ENCODE data around the gene CBX5. TPM values are rescaled to one million over a fixed set of nuclear protein-coding genes. Genes with fewer than 3 reads are reported as not detected.

The CBX5 gene
- total and polyA plus RNA-seq, 2 of the 8 experiments (the other 6 are each of a cell fraction or from before 2014, with no cell fraction given) = 62.4 to 231 TPM

DNA sequence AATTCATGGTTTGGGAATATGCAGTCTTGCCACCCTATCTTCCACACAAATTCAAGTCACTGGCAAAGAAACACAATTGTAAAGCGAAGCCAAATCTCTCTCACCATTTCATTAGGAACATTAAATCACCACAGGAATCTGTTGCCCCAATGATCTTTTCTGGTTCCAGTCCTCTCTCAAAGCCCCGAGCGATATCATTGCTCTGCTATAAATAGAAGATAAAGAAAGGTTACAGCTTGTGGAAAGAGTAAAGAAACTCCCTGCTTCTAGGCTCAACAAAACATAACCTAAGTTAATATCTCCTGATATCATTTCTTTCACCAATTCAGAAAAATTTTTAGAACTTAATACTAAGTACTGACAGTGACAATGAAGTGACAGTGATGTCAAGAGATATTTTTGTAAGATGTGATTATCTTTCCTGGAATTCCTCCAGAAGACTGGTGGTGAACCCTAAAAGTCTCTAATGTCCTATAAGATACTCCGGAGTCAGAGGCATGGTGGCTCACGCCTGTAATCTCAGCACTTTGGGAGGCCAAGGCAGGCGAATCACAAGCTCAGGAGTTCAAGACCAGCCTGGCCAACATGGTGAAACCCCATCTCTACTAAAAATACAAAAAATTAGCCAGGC is 33.8 kb downstream of the CBX5 start:
- Histone ChIP-seq H4K20me1 (replicated peaks in 1 of 2; ENCODE audit: control insufficient read depth in 1 of 2, insufficient read depth in 2 of 2, low read length in 2 of 2) (peaks cover 1 to 5% of the 10 kb centered on the region in 2 experiments), H2AK5ac (ENCODE audit: low read depth, low read length) (no peak overlapping the region), H3K56ac (replicated peaks; ENCODE audit: insufficient read length, low read depth, low read length) (no peak overlapping the region), H3K36me3 (ENCODE audit: control insufficient read depth in 2 of 4, insufficient read depth in 4 of 4, low read length in 3 of 4) (peaks cover 15 to 67% (median 39%) of the 10 kb centered on the region in 4 experiments), H3K23ac (ENCODE audit: insufficient read length) (no peak overlapping the region), H3K79me1 (ENCODE audit: low read depth, low read length) (no peaks in the 10 kb centered on the region; the same call in 1 of the 2 replicates), H3K18ac (ENCODE audit: extremely low read depth, low read length) (no peak overlapping the region), H3K4me1 (replicated peaks in 1 of 4; ENCODE audit: control insufficient read depth in 3 of 4, insufficient read depth in 4 of 4, low read length in 3 of 4) (no peaks in the 10 kb centered on the region), H2AFZ (ENCODE audit: low read length) (no peak overlapping the region), H3K27ac (ENCODE audit: low read depth, low read length) (no peak overlapping the region), H3K27me3 (replicated peaks in 1 of 4; ENCODE audit: control insufficient read depth in 3 of 4, extremely low read depth in 1 of 4, insufficient read depth in 3 of 4, low read length in 3 of 4) (no peaks in the 10 kb centered on the region), H4K5ac (ENCODE audit: insufficient read length, low read depth, low read length) (no peak overlapping the region), H2BK120ac (replicated peaks; ENCODE audit: low read depth, low read length) (no peak overlapping the region), H4K8ac (ENCODE audit: extremely low read depth, insufficient read depth, low read length) (no peak overlapping the region), H3K23me2 (ENCODE audit: low read depth, low read length) (no peaks in the 10 kb centered on the region), H3K4ac (replicated peaks; ENCODE audit: insufficient read length, low read depth, low read length) (no peak overlapping the region), H2BK15ac (ENCODE audit: low read length) (no peak overlapping the region), H3K9ac (replicated peaks in 1 of 4; ENCODE audit: extremely low read depth in 1 of 4, low read depth in 3 of 4, low read length in 3 of 4) (no peak overlapping the region), H2BK12ac (ENCODE audit: low read depth, low read length) (no peak overlapping the region), H3K79me2 (ENCODE audit: control insufficient read depth in 1 of 2, insufficient read depth in 2 of 2, low read length in 2 of 2) (no peaks in the 10 kb centered on the region; a peak in 1 of 4 replicates), H2BK5ac (ENCODE audit: low read depth, low read length) (no peak overlapping the region), H3K4me2 (ENCODE audit: insufficient read depth in 1 of 2, low read depth in 2 of 2, low read length in 2 of 2) (no peak overlapping the region), H3K4me3 (ENCODE audit: extremely low read depth in 1 of 4, insufficient read depth in 2 of 4, low read depth in 3 of 4, low read length in 4 of 4) (no peak overlapping the region), H3K9me3 (ENCODE audit: insufficient read depth in 2 of 2, low read depth in 1 of 2, low read length in 1 of 2) (no peaks in the 10 kb centered on the region), H4K91ac (replicated peaks; ENCODE audit: insufficient read length, low read length) (no peak overlapping the region), H3K14ac (ENCODE audit: insufficient read length) (no peak overlapping the region), H2BK20ac (ENCODE audit: low read length) (no peak overlapping the region)
- 90% methylated on average over 6 of the region's 6 CpGs; no CpG with 5 or more reads in 1 of the 2 experiments for WGBS, 2 experiments (ENCODE audit: extremely low coverage in 1 of 2, insufficient coverage in 1 of 2, insufficient read length in 1 of 2, insufficient replicate concordance in 2 of 2, low coverage in 1 of 2, low lambda C conversion rate in 2 of 2, missing lambda C conversion rate in 1 of 2)
- DNase-seq (ENCODE audit: low read depth in 1 of 2, low spot score in 2 of 2) = no peak
- FAIRE-seq = no peak
- POLR2A ChIA-PET (ENCODE audit: partially characterized antibody) = interaction anchor here (0.9 to 44.8 kb wide), 4 partner anchors 9 to 44 kb away, joined by 5 to 1006 read pairs (median 374); partner anchors contain the start of genes CBX5 and HNRNPA1
- CTCF ChIA-PET (ENCODE audit: partially characterized antibody) = interaction anchor here (0.9 to 2.3 kb wide), 4 partner anchors 13 to 133 kb away, joined by 3 to 9 read pairs (median 3); no protein-coding TSS in a partner anchor
- no peak for TF ChIP-seq TAF1 (IDR thresholded peaks at IDR 0.05; ENCODE audit: low read depth, low read length)
- TF ChIP-seq SAP30 (IDR thresholded peaks at IDR 0.05; ENCODE audit: insufficient read depth, insufficient replicate concordance, low read length) = no peak
- TF ChIP-seq EGR1 (IDR thresholded peaks at IDR 0.05; ENCODE audit: borderline replicate concordance, low read depth, low read length) = no peak
- no peak for TF ChIP-seq CREB1 (IDR thresholded peaks at IDR 0.05)
- TF ChIP-seq POLR2AphosphoS5 (IDR thresholded peaks at IDR 0.05; ENCODE audit: low read depth, low read length) = no peak
- TF ChIP-seq EP300 (IDR thresholded peaks at IDR 0.05; ENCODE audit: borderline replicate concordance in 1 of 2, low read depth in 2 of 2, low read length in 2 of 2) = no peak
- TF ChIP-seq RFX5 (IDR thresholded peaks at IDR 0.05; ENCODE audit: borderline replicate concordance, low read depth, low read length) = no peak
- no peak for TF ChIP-seq RXRA (IDR thresholded peaks at IDR 0.05; ENCODE audit: insufficient read depth, low read depth, low read length)
- TF ChIP-seq TBP (IDR thresholded peaks at IDR 0.05; ENCODE audit: low read depth, low read length) = no peak
